ENCODE data around the gene NPAS4.

GRCh38 chr11:66467034-66467659, 46.3 kb downstream of the NPAS4 start:
- TF ChIP-seq CTCF (conservative IDR thresholded peaks at IDR 0.05; ENCODE audit: low read length) = no peak
- no peak for TF ChIP-seq EZH2phosphoT487 (IDR thresholded peaks at IDR 0.05; ENCODE audit: borderline replicate concordance)
